ENCODE results near the gene GPC3.

The GPC3 gene

DNA sequence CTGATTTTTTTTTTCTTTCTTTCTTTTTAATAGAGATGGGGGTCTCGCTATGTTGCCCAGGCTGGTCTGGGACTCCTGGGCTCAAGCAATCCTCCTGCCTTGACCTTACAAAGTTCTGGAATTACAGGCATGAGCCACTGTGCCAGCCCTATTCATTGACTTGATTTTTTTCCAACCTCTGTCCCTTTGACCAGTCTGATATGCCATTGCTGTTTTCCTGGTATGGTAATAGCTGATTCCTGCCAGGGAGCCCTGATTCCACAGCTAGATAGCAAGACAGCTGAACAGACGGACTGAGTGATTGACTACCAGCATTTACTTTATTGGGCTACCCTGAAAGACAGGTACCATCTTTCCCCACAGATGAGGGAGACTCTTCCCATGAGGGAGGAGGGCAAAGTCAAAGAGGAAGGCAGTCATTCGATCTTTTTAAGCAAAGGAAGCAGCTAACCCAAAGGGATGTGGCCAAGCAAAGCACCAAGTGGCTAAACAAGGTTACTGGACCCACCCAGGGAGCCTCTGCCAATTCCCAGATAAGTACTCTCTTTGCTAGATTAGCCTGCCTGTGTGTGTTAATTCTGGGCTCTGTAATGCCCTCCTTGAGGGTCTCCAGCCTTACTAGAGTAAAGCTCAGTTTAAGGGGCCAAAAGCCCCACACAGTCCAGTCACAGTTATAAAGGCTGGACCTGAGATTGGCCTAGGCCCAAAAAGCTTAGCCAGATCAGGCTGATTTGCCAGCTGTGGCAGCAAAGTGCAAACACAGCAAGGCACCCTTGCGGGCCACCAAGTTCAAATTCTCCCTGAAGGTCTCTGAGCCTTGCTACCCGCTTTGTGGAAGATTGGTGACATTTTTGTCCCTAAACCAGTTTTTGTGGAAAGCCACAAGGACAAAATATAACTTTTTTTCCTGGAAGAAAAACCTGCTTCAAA lies 377.7 kb downstream of the GPC3 start:
- no peak for TF ChIP-seq CTCF (IDR thresholded peaks at IDR 0.05; ENCODE audit: low read depth, low read length, missing control alignments)
- no peak overlapping the region for H3K4me3 ChIP-seq (replicated peaks; ENCODE audit: low read depth, low read length)
- no peak for DNase-seq (ENCODE audit: extremely low read depth, low read depth)

GRCh38 chrX:133606990-133607389 lies 378.4 kb downstream of the GPC3 start:
- no peak overlapping the region for H3K4me3 ChIP-seq (replicated peaks; ENCODE audit: low read depth, low read length)
- no peak for DNase-seq (ENCODE audit: extremely low read depth, low read depth)
- TF ChIP-seq CTCF (IDR thresholded peaks at IDR 0.05; ENCODE audit: low read depth, low read length, missing control alignments) = no peak

DNA sequence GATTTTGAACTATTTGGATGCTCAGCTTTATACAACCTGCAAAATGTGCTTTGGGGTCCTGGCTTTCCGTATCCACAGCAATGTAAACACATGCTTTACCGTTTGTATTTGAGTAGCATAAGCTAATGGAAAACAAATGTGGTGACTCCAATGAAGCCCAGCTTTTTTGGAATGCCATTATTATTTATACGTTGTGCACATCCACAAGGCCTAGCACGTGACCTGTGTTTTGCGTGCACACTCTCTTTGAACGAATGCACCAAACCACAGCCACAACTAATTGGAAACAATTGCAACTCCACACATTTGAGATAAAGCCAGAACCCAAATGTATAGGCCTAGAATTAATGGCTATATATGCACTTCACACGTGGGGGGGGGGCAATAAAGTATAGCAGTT lies 380.6 kb downstream of the GPC3 start:
- H3K4me3 ChIP-seq (replicated peaks; ENCODE audit: low read depth, low read length) = no peak overlapping the region
- no peak for DNase-seq (ENCODE audit: extremely low read depth, low read depth)
- TF ChIP-seq CTCF (IDR thresholded peaks at IDR 0.05; ENCODE audit: low read depth, low read length, missing control alignments) = no peak

DNA sequence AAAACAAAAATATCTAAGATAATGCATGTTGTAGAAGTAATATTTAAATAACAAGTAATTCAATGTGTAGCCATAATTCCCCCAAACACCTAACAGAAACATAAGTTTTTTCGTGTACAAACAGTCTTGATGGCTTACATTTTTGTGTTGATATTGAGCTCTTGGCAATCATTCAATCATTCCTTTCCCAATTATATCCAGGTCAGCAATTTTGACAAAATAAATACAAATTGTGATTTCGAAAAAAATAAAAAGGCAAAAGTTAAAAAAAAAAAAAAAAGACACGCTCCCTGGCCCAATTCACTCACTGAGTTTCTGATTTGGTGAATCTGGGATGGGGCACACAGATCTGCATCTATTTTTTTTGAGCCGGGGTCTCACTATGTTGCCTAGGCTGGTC lies 382.5 kb downstream of the GPC3 start:
- no peak for TF ChIP-seq CTCF (IDR thresholded peaks at IDR 0.05; ENCODE audit: low read depth, low read length, missing control alignments)
- H3K4me3 ChIP-seq (replicated peaks; ENCODE audit: low read depth, low read length) = no peak overlapping the region
- DNase-seq (ENCODE audit: extremely low read depth, low read depth) = no peak

GRCh38 chrX:133601116-133601515 lies 384.3 kb downstream of the GPC3 start:
- H3K4me3 ChIP-seq (replicated peaks; ENCODE audit: low read depth, low read length) = no peak overlapping the region
- no peak for TF ChIP-seq CTCF (IDR thresholded peaks at IDR 0.05; ENCODE audit: low read depth, low read length, missing control alignments)
- DNase-seq (ENCODE audit: extremely low read depth, low read depth) = no peak

GRCh38 chrX:133600536-133600935 lies 384.9 kb downstream of the GPC3 start:
- TF ChIP-seq CTCF (IDR thresholded peaks at IDR 0.05; ENCODE audit: low read depth, low read length, missing control alignments) = no peak
- H3K4me3 ChIP-seq (replicated peaks; ENCODE audit: low read depth, low read length) = no peak overlapping the region
- DNase-seq (ENCODE audit: extremely low read depth, low read depth) = no peak

Measured in HFF-Myc (cell line).